Astrocyte (in vitro differentiated cells and primary cell): Measurements from ENCODE around the gene CNOT4. TPM values are rescaled to one million over a fixed set of nuclear protein-coding genes. Genes with fewer than 3 reads are reported as not detected.

Experiments
- DNase-seq: peaks from one replicate; pipeline ENCODE4 v3.0.0-alpha.2; 2010; ENCODE audit warnings: low read depth
- FAIRE-seq: peaks from 2 replicates; lab custom pipeline; 2011; peaks lifted over from hg19 to GRCh38; lab: Jason Lieb, UNC
- H2AFZ ChIP-seq: 2 replicates; pipeline ENCODE4 v1.6.0; 2012; ENCODE audit warnings: low read depth, low read length, inconsistent platforms
- H3K27ac ChIP-seq: 2 replicates; pipeline ENCODE4 v1.5.1; 2011; ENCODE audit warnings: low read depth, low read length, inconsistent platforms
- H3K27me3 ChIP-seq: 2 replicates; pipeline ENCODE4 v1.6.0; 2011; ENCODE audit warnings: low read length, inconsistent platforms; ENCODE audit not compliant: insufficient read depth
- H3K36me3 ChIP-seq: 2 replicates; pipeline ENCODE4 v1.5.1; 2011; ENCODE audit warnings: low read length, inconsistent platforms; ENCODE audit not compliant: insufficient read depth
- H3K4me1 ChIP-seq: 2 replicates; pipeline ENCODE4 v1.5.1; 2011; ENCODE audit warnings: low read length, inconsistent platforms; ENCODE audit not compliant: insufficient read depth
- H3K4me2 ChIP-seq: 2 replicates; pipeline ENCODE4 v1.6.0; 2012; ENCODE audit warnings: low read length, inconsistent platforms
- H3K4me3 ChIP-seq: 2 replicates; pipeline ENCODE4 v1.5.1; 2011; ENCODE audit warnings: low read depth, mild to moderate bottlenecking, low read length, inconsistent platforms; ENCODE audit not compliant: insufficient read depth
- H3K79me2 ChIP-seq: 2 replicates; pipeline ENCODE4 v1.6.0; 2012; ENCODE audit warnings: mild to moderate bottlenecking, low read length, inconsistent platforms; ENCODE audit not compliant: insufficient read depth
- H3K9ac ChIP-seq: 2 replicates; pipeline ENCODE4 v1.6.0; 2012; ENCODE audit warnings: mild to moderate bottlenecking, low read length, inconsistent platforms
- H3K9me3 ChIP-seq: 2 replicates; pipeline ENCODE4 v1.5.1; 2012; ENCODE audit warnings: low read depth, mild to moderate bottlenecking, low read length, inconsistent platforms; ENCODE audit not compliant: insufficient read depth
- H4K20me1 ChIP-seq: 2 replicates; pipeline ENCODE4 v1.6.0; 2012; ENCODE audit warnings: low read length, inconsistent platforms; ENCODE audit not compliant: insufficient read depth
- H3K27ac Mint-ChIP-seq: one replicate; pipeline ENCODE4 v1.8.0; 2021; ENCODE audit warnings: mild to moderate bottlenecking, mixed read lengths; ENCODE audit not compliant: unreplicated experiment
- H3K27me3 Mint-ChIP-seq: one replicate; pipeline ENCODE4 v1.8.0; 2021; ENCODE audit warnings: low read depth, mixed read lengths; ENCODE audit not compliant: unreplicated experiment
- H3K36me3 Mint-ChIP-seq: one replicate; pipeline ENCODE4 v1.8.0; 2021; ENCODE audit warnings: low read depth, mixed read lengths; ENCODE audit not compliant: unreplicated experiment
- H3K4me1 Mint-ChIP-seq: one replicate; pipeline ENCODE4 v1.8.0; 2021; ENCODE audit warnings: low read depth, mixed read lengths; ENCODE audit not compliant: unreplicated experiment
- H3K4me3 Mint-ChIP-seq: one replicate; pipeline ENCODE4 v1.8.0; 2021; ENCODE audit warnings: mild to moderate bottlenecking, moderate library complexity, mixed read lengths; ENCODE audit not compliant: unreplicated experiment
- H3K9me3 Mint-ChIP-seq: one replicate; pipeline ENCODE4 v1.8.0; 2021; ENCODE audit warnings: mild to moderate bottlenecking, mixed read lengths; ENCODE audit not compliant: unreplicated experiment
- EZH2 ChIP-seq: IDR thresholded peaks from 2 replicates; pipeline ENCODE4 v1.6.1; 2012; ENCODE audit warnings: mild to moderate bottlenecking, low read length, inconsistent platforms; ENCODE audit not compliant: insufficient read depth
- total RNA-seq: library from RNA; stranded (reverse); gene quantifications from 2 replicates; pipeline ENCODE4 v1.2.1, GENCODE V29; 2021
- TF ChIP-seq, protein P1 (sequence below): IDR thresholded peaks from 2 replicates; pipeline ENCODE4 v1.5.1; 2011; ENCODE audit warnings: low read depth, mild to moderate bottlenecking, inconsistent platforms, low read length, moderate library complexity; ENCODE audit not compliant: insufficient read depth

Gene CNOT4
- total RNA-seq, 1 donor from 2014 or later, result 24.9 TPM

DNA sequence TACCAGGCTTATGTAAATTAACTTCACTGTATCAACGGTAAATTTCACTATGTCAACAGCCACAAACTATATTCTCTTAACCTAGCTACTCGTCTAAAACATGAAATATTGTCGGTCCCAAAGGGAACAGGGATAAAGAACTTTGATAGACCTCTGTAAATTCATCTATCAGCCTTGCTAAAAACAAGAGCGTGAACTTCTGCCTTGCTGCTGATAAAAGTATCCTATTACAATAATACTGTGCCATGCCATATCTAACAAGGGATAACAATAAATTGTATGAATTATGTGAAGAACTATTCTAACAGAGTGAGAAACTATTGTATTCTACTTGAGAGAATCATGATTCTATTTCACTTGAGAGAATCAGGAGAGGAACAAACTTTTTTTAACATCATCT is 117.2 kb downstream of the CNOT4 start:
- no peak overlapping the region for H3K4me3 ChIP-seq
- no peak for DNase-seq
- TF ChIP-seq EZH2, result no peak
- TF ChIP-seq, protein P1, sequence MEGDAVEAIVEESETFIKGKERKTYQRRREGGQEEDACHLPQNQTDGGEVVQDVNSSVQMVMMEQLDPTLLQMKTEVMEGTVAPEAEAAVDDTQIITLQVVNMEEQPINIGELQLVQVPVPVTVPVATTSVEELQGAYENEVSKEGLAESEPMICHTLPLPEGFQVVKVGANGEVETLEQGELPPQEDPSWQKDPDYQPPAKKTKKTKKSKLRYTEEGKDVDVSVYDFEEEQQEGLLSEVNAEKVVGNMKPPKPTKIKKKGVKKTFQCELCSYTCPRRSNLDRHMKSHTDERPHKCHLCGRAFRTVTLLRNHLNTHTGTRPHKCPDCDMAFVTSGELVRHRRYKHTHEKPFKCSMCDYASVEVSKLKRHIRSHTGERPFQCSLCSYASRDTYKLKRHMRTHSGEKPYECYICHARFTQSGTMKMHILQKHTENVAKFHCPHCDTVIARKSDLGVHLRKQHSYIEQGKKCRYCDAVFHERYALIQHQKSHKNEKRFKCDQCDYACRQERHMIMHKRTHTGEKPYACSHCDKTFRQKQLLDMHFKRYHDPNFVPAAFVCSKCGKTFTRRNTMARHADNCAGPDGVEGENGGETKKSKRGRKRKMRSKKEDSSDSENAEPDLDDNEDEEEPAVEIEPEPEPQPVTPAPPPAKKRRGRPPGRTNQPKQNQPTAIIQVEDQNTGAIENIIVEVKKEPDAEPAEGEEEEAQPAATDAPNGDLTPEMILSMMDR, result no peak
- H3K36me3 ChIP-seq, result peaks cover 13% of the 10 kb centered on the region
- no peaks in the 10 kb centered on the region for H3K36me3 Mint-ChIP-seq
- H3K27me3 ChIP-seq, result no peaks in the 10 kb centered on the region
- H3K27ac Mint-ChIP-seq, result no peak overlapping the region
- H3K79me2 ChIP-seq, result no peaks in the 10 kb centered on the region
- H3K9me3 Mint-ChIP-seq, result no peaks in the 10 kb centered on the region
- no peaks in the 10 kb centered on the region for H3K27me3 Mint-ChIP-seq
- FAIRE-seq, result no peak
- no peaks in the 10 kb centered on the region for H3K4me1 Mint-ChIP-seq
- peaks cover 3% of the 10 kb centered on the region for H4K20me1 ChIP-seq
- H2AFZ ChIP-seq, result no peak overlapping the region
- no peak overlapping the region for H3K4me2 ChIP-seq
- no peak overlapping the region for H3K27ac ChIP-seq
- no peak overlapping the region for H3K4me3 Mint-ChIP-seq
- no peaks in the 10 kb centered on the region for H3K4me1 ChIP-seq
- H3K9me3 ChIP-seq, result no peaks in the 10 kb centered on the region
- no peak overlapping the region for H3K9ac ChIP-seq

DNA sequence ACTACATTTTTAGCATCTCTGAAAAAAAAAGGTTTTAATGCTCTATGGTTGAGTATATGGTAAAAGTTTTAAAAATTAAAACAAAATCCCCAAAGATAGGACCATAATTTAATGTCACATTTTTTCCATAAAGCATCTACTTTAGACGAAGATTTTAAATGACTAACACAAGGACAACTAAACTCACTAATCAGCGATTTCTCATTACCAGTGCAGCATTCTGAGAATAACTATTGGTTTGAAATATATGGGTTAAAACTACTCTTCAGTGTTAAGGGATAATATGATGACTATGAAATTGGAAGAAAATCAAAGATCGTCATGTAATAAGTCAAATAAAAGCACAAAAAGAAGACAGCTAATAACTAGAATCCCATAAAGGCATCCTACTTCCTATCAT is 118.4 kb downstream of the CNOT4 start:
- Histone ChIP-seq H4K20me1 (peaks cover 7% of the 10 kb centered on the region), H3K79me2 (no peaks in the 10 kb centered on the region), H3K9me3 (no peaks in the 10 kb centered on the region), H3K4me1 (no peaks in the 10 kb centered on the region), H3K4me2 (no peak overlapping the region), H3K27me3 (no peaks in the 10 kb centered on the region), H3K4me3 (no peak overlapping the region), H3K36me3 (peaks cover 13% of the 10 kb centered on the region), H3K9ac (no peak overlapping the region), H2AFZ (no peak overlapping the region), H3K27ac (no peak overlapping the region)
- Mint-ChIP-seq H3K36me3 (no peaks in the 10 kb centered on the region), H3K27me3 (no peaks in the 10 kb centered on the region), H3K4me1 (peaks cover 2% of the 10 kb centered on the region), H3K4me3 (no peak overlapping the region), H3K27ac (no peak overlapping the region), H3K9me3 (no peaks in the 10 kb centered on the region)
- FAIRE-seq, result no peak
- no peak for DNase-seq
- TF ChIP-seq EZH2, result no peak
- TF ChIP-seq, protein P1, result no peak

GRCh38 chr7:135390829-135391228 is 119.1 kb downstream of the CNOT4 start:
- H3K4me3 Mint-ChIP-seq, result no peak overlapping the region
- no peak overlapping the region for H3K9ac ChIP-seq

More at GRCh38 chr7:135390829-135391228, 119.1 kb downstream of the CNOT4 start:
- Histone ChIP-seq H3K4me3 (no peak overlapping the region), H3K4me2 (no peak overlapping the region), H4K20me1 (peaks cover 7% of the 10 kb centered on the region), H3K79me2 (no peaks in the 10 kb centered on the region), H3K27ac (no peak overlapping the region), H3K36me3 (peaks cover 13% of the 10 kb centered on the region), H2AFZ (no peak overlapping the region), H3K9me3 (no peaks in the 10 kb centered on the region), H3K27me3 (no peaks in the 10 kb centered on the region), H3K4me1 (no peaks in the 10 kb centered on the region)
- Mint-ChIP-seq H3K27ac (no peak overlapping the region), H3K36me3 (no peaks in the 10 kb centered on the region), H3K9me3 (no peaks in the 10 kb centered on the region), H3K27me3 (no peaks in the 10 kb centered on the region), H3K4me1 (peaks cover 5% of the 10 kb centered on the region)
- FAIRE-seq (no peak), DNase-seq (no peak)
- TF ChIP-seq, protein P1, result no peak
- TF ChIP-seq EZH2, result no peak
